PC-9 (cell line): ENCODE measurements around the gene CREB1. TPM values are rescaled to one million over a fixed set of nuclear protein-coding genes. Genes with fewer than 3 reads are reported as not detected.

Experiments
- BruUV-seq: library from RNA; stranded (reverse); fragments of 400-500 nt; replicated peaks from 2 replicates; lab custom pipeline; 2021; lab: Mats Ljungman, UMichigan
- CTCF ChIA-PET: fragments of 300-600 bp; sonication (Branson Sonifier 250); formaldehyde crosslinking; loops from one replicate; lab custom pipeline; 2022; ENCODE audit warnings: antibody characterized with exemption; lab: Charles Lee
- POLR2A ChIA-PET: fragments of 300-600 bp; sonication (Branson Sonifier 250); formaldehyde crosslinking; loops from one replicate; lab custom pipeline; 2022; ENCODE audit warnings: antibody characterized with exemption; ENCODE audit not compliant: unreplicated experiment; lab: Charles Lee
- DNase-seq, 2 experiments: peaks; one replicate each; pipeline versions ENCODE4 v3.0.0 to v3.0.0-alpha.2; 2015 to 2022; ENCODE audit warnings: mixed read lengths in 1 of 2
- H2AFZ ChIP-seq: fragments of 200-600 bp; sonication (generic); 2 replicates; pipeline ENCODE4 v1.8.1; 2017; ENCODE audit warnings: antibody characterized with exemption
- H3F3A ChIP-seq: fragments of 200-600 bp; sonication (generic); 2 replicates; pipeline ENCODE4 v1.8.1; 2017; ENCODE audit warnings: antibody characterized with exemption, mild to moderate bottlenecking, low read depth; ENCODE audit not compliant: insufficient read depth
- H3K27ac ChIP-seq: fragments of 200-600 bp; sonication (generic); 2 replicates; pipeline ENCODE4 v1.6.1; 2016; ENCODE audit warnings: mixed run types
- H3K27me3 ChIP-seq: fragments of 200-600 bp; sonication (generic); 2 replicates; pipeline ENCODE4 v1.6.1; 2016; ENCODE audit warnings: low read depth, mixed run types; ENCODE audit not compliant: insufficient read depth
- H3K36me3 ChIP-seq: fragments of 200-600 bp; sonication (generic); 2 replicates; pipeline ENCODE4 v1.6.1; 2016; ENCODE audit warnings: low read depth, mixed run types
- H3K4me1 ChIP-seq: fragments of 200-600 bp; sonication (generic); replicated peaks from 2 replicates; pipeline ENCODE4 v1.6.1; 2016; ENCODE audit warnings: mixed run types; ENCODE audit not compliant: insufficient read depth
- H3K4me2 ChIP-seq: fragments of 200-600 bp; sonication (generic); 2 replicates; pipeline ENCODE4 v1.6.1; 2017; ENCODE audit warnings: mixed run types
- H3K4me3 ChIP-seq: fragments of 200-600 bp; sonication (generic); 2 replicates; pipeline ENCODE4 v1.6.1; 2016; ENCODE audit warnings: mixed run types
- H3K79me2 ChIP-seq: fragments of 200-600 bp; sonication (generic); 2 replicates; pipeline ENCODE4 v1.6.1; 2017; ENCODE audit warnings: low read depth, mixed run types
- H3K9me2 ChIP-seq: fragments of 200-600 bp; sonication (generic); 2 replicates; pipeline ENCODE4 v1.8.1; 2017; ENCODE audit warnings: mild to moderate bottlenecking; ENCODE audit not compliant: insufficient read depth
- H3K9me3 ChIP-seq: fragments of 200-600 bp; sonication (generic); 2 replicates; pipeline ENCODE4 v1.8.1; 2016; ENCODE audit warnings: low read depth; ENCODE audit not compliant: insufficient read depth
- H4K20me1 ChIP-seq: fragments of 200-600 bp; sonication (generic); 2 replicates; pipeline ENCODE4 v1.8.1; 2017; ENCODE audit not compliant: insufficient read depth
- EZH2 ChIP-seq: fragments of 200-600 bp; sonication (generic); IDR thresholded peaks from 2 replicates; pipeline ENCODE4 v1.8.0; 2017; ENCODE audit warnings: antibody characterized with exemption, low read depth
- intact Hi-C: fragments of 100-400 bp; cut with micrococcal nuclease; formaldehyde crosslinking; loops from one replicate; pipeline ENCODE4 v1.10.0; 2022; ENCODE audit not compliant: unreplicated experiment
- total RNA-seq: library from RNA; stranded (reverse); gene quantifications from 2 replicates; pipeline ENCODE4 v1.2.3, GENCODE V29; 2021
- TF ChIP-seq, protein P1 (sequence below): fragments of 200-600 bp; sonication (generic); conservative IDR thresholded peaks from 2 replicates; pipeline ENCODE4 v1.6.1; 2017; ENCODE audit warnings: mixed run types, antibody characterized with exemption, mild to moderate bottlenecking, moderate library complexity

Gene CREB1
- total RNA-seq, 1 experiment from 2014 or later = 42.2 TPM

DNA sequence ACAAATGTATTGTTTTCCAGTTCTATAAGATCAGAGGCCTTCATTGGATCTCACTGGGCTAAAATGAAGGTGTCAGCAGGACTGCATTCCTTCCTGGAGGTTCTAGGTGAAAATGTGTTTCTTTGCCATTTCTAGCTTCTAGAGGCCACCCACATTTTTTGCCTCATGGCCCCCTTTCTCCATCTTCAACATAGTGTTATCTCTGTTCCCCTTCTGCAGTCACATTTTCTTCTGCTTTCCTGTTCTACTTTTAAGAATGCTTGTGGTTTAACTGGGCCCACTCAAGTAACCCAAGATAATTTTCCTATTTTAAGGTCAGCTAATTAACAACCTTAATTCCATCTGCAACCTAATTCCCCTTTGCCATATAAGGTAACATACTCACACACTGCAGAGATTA is 59.4 kb downstream of the CREB1 start:
- no peaks in the 10 kb centered on the region for H3K27me3 ChIP-seq
- no peak for DNase-seq
- no TSS peak for BruUV-seq
- ChIA-PET POLR2A (interaction anchor here (0.6 kb wide), 1 partner anchor 81 kb away, joined by 26 read pairs; no protein-coding TSS in a partner anchor), CTCF (no interaction called here)
- no peaks in the 10 kb centered on the region for H3K9me2 ChIP-seq
- peaks cover 32% of the 10 kb centered on the region for H3K36me3 ChIP-seq
- no peaks in the 10 kb centered on the region for H4K20me1 ChIP-seq
- intact Hi-C loops = no loop called here
- no peak overlapping the region for H2AFZ ChIP-seq
- H3K9me3 ChIP-seq = peaks cover 6% of the 10 kb centered on the region; the same call in 1 of the 2 replicates
- TF ChIP-seq, protein P1, sequence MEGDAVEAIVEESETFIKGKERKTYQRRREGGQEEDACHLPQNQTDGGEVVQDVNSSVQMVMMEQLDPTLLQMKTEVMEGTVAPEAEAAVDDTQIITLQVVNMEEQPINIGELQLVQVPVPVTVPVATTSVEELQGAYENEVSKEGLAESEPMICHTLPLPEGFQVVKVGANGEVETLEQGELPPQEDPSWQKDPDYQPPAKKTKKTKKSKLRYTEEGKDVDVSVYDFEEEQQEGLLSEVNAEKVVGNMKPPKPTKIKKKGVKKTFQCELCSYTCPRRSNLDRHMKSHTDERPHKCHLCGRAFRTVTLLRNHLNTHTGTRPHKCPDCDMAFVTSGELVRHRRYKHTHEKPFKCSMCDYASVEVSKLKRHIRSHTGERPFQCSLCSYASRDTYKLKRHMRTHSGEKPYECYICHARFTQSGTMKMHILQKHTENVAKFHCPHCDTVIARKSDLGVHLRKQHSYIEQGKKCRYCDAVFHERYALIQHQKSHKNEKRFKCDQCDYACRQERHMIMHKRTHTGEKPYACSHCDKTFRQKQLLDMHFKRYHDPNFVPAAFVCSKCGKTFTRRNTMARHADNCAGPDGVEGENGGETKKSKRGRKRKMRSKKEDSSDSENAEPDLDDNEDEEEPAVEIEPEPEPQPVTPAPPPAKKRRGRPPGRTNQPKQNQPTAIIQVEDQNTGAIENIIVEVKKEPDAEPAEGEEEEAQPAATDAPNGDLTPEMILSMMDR = no peak
- no peak for TF ChIP-seq EZH2
- no peak overlapping the region for H3K27ac ChIP-seq
- no peak overlapping the region for H3K4me2 ChIP-seq
- H3K4me1 ChIP-seq = no peaks in the 10 kb centered on the region
- no peaks in the 10 kb centered on the region for H3F3A ChIP-seq
- no peak overlapping the region for H3K4me3 ChIP-seq
- no peaks in the 10 kb centered on the region for H3K79me2 ChIP-seq

GRCh38 chr2:207593277-207593676 is 63.5 kb downstream of the CREB1 start:
- Histone ChIP-seq H3K4me2 (no peak overlapping the region), H3K9me2 (no peaks in the 10 kb centered on the region), H3K4me1 (no peaks in the 10 kb centered on the region), H3K27ac (no peak overlapping the region), H4K20me1 (no peaks in the 10 kb centered on the region; the same call in 1 of the 2 replicates), H3K36me3 (peaks cover 26% of the 10 kb centered on the region), H3K9me3 (peaks cover 6% of the 10 kb centered on the region; the same call in 1 of the 2 replicates), H3K79me2 (no peaks in the 10 kb centered on the region), H2AFZ (no peak overlapping the region), H3K4me3 (no peak overlapping the region), H3K27me3 (no peaks in the 10 kb centered on the region), H3F3A (peaks cover 14% of the 10 kb centered on the region; the same call in 1 of the 2 replicates)
- intact Hi-C loops = no loop called here
- TF ChIP-seq EZH2 = no peak
- TF ChIP-seq, protein P1 = no peak
- BruUV-seq = no TSS peak
- ChIA-PET POLR2A (no interaction called here), CTCF (no interaction called here)
- no peak for DNase-seq

DNA sequence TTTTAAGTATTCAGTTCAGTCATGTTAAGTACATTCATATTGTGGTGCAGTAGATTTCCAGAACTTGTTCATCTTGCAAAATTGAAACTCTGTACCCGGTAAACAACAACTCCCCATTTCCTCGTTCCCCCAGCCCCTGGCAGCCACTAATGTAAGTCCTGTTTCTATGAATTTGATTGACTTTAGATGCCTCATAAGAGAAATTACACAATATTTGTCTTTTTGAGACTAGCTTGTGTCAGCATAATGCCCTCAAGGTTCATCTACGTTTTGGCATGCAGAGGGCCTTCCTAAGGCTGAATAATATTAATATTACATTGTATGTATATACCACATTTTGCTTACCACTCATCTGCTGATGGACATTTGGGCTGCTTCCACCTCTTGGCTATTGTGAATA is 64.5 kb downstream of the CREB1 start:
- ChIA-PET CTCF (no interaction called here), POLR2A (interaction anchor here (0.5 kb wide), 1 partner anchor 66 kb away, joined by 4 read pairs; no protein-coding TSS in a partner anchor)
- no peak overlapping the region for H3K4me3 ChIP-seq
- no TSS peak for BruUV-seq
- no peaks in the 10 kb centered on the region; the same call in 1 of the 2 replicates for H4K20me1 ChIP-seq
- H3K4me2 ChIP-seq = no peak overlapping the region
- intact Hi-C loops = no loop called here
- H3K79me2 ChIP-seq = no peaks in the 10 kb centered on the region
- H3K27ac ChIP-seq = no peak overlapping the region
- peak in 1 of 2 experiments; percentile 53 for DNase-seq
- H3K9me3 ChIP-seq = peaks cover 6% of the 10 kb centered on the region; the same call in 1 of the 2 replicates
- peaks cover 14% of the 10 kb centered on the region; the same call in 1 of the 2 replicates for H3F3A ChIP-seq
- TF ChIP-seq EZH2 = no peak
- TF ChIP-seq, protein P1 = no peak
- no peaks in the 10 kb centered on the region for H3K9me2 ChIP-seq
- peaks cover 29% of the 10 kb centered on the region for H3K36me3 ChIP-seq
- no peak overlapping the region for H2AFZ ChIP-seq
- H3K27me3 ChIP-seq = no peaks in the 10 kb centered on the region
- no peaks in the 10 kb centered on the region for H3K4me1 ChIP-seq
